GM23248 (cell line): ENCODE results near the gene ESPN.

ENCODE experiments used
- EZH2 ChIP-seq: fragments of 200-600 bp; sonication (generic); IDR thresholded peaks from 2 replicates; pipeline ENCODE4 v1.6.1; 2018; ENCODE audit warnings: antibody characterized with exemption, mild to moderate bottlenecking; ENCODE audit not compliant: insufficient read depth, poor library complexity, severe bottlenecking
- EZH2phosphoT487 ChIP-seq: fragments of 200-600 bp; sonication (generic); IDR thresholded peaks from 2 replicates; pipeline ENCODE4 v1.6.1; 2018; ENCODE audit warnings: antibody characterized with exemption, moderate library complexity, mild to moderate bottlenecking, low read depth; ENCODE audit not compliant: insufficient read depth

DNA sequence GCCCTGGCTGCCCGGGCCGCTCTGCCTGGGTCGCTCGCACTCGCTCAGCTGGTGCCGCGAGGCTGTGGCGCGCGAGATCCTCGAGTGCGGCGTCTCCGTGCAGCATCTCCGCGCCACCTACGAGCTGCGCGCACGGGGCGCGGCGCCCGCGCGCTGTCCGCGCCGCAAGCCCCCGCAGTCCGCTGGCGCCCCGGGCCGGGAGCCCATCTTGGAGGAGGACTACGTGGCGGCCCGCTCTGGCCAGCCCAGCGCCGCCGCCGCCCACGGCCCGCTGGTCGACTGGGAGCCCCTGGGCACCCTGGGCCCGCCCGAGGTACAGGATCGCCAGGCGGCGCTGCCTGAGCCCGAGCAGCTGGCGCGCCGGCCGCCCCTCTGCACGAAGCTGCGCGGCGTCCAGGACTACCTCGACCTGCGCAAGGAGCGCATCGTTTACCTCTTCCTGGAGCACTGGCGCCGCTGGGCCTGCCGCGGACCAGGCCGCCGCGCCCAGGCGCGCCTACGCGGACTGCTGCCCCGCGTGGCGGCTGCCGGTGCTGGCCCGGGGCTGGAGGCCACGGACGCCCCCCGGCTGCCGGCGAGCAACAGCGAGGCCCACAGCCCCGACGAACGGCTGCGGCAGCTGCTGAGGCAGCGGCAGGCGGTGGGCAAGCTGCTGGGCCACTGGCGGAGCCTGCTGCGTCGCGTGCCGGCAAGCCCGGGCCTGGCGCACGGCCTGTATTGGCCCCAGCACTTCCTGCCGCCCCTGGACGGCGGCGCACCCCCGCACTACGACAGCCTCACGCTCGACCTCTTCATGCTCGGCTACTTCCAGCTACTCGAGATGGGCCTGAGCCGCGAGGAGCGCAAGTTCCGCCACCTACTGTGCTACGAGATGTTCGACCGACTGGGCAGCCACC lies 30.5 kb downstream of the ESPN start:
- TF ChIP-seq EZH2 (no peak), EZH2phosphoT487 (no peak)
